Ovary (tissue), 3 donors: Measurements from ENCODE around the gene MYBL2.

Experiments
- CTCF ChIP-seq, 3 donors: fragments of 450-650 bp in 2 of 3; fragments of 200-600 bp in 1 of 3; IDR thresholded peaks; one replicate each; pipeline versions ENCODE4 v1.5.1 to v1.8.0; 2016 to 2022; ENCODE audit warnings: antibody characterized with exemption in 3 of 3, mild to moderate bottlenecking in 1 of 3
- EP300 ChIP-seq: sonication (generic); formaldehyde crosslinking; IDR thresholded peaks from one replicate; pipeline ENCODE4 v1.6.1; 2017; ENCODE audit warnings: antibody characterized with exemption
- donor health status: DM: no; HTN: no; CAD: no.

GRCh38 chr20:43727980-43728590 lies 61.2 kb downstream of the MYBL2 start:
- TF ChIP-seq EP300: no peak
- no peak for TF ChIP-seq CTCF (IDR thresholded peaks at IDR 0.05)
